Stimulated activated CD4-positive, alpha-beta T cell treated with anti-CD3 and anti-CD28 coated beads, Interleukin-2, amount 100 ng/mL, for 4 hours (primary cell): Measurements from ENCODE around the gene EVPLL.
A peak's percentile ranks its signal among the peaks of the same experiment; 100 is the strongest.
"Not testable (repeated sequence)": the region's sequence is repeated elsewhere in the genome, so short reads cannot be mapped to it uniquely, and the experiment has no call there.

Source experiments
- DNase-seq: peaks from one replicate; pipeline ENCODE4 v3.0.0-alpha.2; 2020; ENCODE audit warnings: low read depth

Gene EVPLL

GRCh38 chr17:18379246-18380146 lies 1.9 kb downstream of the EVPLL start:
- DNase-seq, result no peak

GRCh38 chr17:18380471-18381157 lies 3.0 kb downstream of the EVPLL start:
- DNase-seq, result no peak

- DNase-seq, result no peak
Measured at GRCh38 chr17:18381158-18381952, 3.8 kb downstream of the EVPLL start.

GRCh38 chr17:18381953-18382245 lies 4.3 kb downstream of the EVPLL start:
- no peak for DNase-seq

GRCh38 chr17:18382441-18383078 lies 5.0 kb downstream of the EVPLL start:
- no peak for DNase-seq

- not testable (repeated sequence) for DNase-seq
Measured at GRCh38 chr17:18383079-18383481, 5.5 kb downstream of the EVPLL start.

GRCh38 chr17:18384271-18384670 lies 6.7 kb downstream of the EVPLL start:
- DNase-seq, result not testable (repeated sequence)

GRCh38 chr17:18387583-18387982 lies 10.0 kb downstream of the EVPLL start:
- not testable (repeated sequence) for DNase-seq

GRCh38 chr17:18388266-18388665 lies 10.7 kb downstream of the EVPLL start:
- not testable (repeated sequence) for DNase-seq

- DNase-seq, result not testable (repeated sequence)
Measured at GRCh38 chr17:18388728-18389127, 11.2 kb downstream of the EVPLL start.

- DNase-seq, result not testable (repeated sequence)
Measured at GRCh38 chr17:18401872-18402590, 24.5 kb downstream of the EVPLL start.

GRCh38 chr17:18403166-18403565 lies 25.6 kb downstream of the EVPLL start:
- DNase-seq, result not testable (repeated sequence)

- not testable (repeated sequence) for DNase-seq
Measured at GRCh38 chr17:18403604-18404003, 26.0 kb downstream of the EVPLL start.

- DNase-seq, result not testable (repeated sequence)
Measured at GRCh38 chr17:18408906-18409305, 31.3 kb downstream of the EVPLL start.

- not testable (repeated sequence) for DNase-seq
Measured at GRCh38 chr17:18409321-18409720, 31.7 kb downstream of the EVPLL start.

- DNase-seq, result not testable (repeated sequence)
Measured at GRCh38 chr17:18410736-18411135, 33.2 kb downstream of the EVPLL start.

- peak; percentile 3 for DNase-seq
Measured at GRCh38 chr17:18411377-18411864, 33.8 kb downstream of the EVPLL start.

GRCh38 chr17:18412001-18412538 lies 34.5 kb downstream of the EVPLL start:
- not testable (repeated sequence) for DNase-seq

- DNase-seq, result not testable (repeated sequence)
Measured at GRCh38 chr17:18421521-18421920, 43.9 kb downstream of the EVPLL start.

GRCh38 chr17:18422464-18422863 lies 44.9 kb downstream of the EVPLL start:
- DNase-seq, result not testable (repeated sequence)

GRCh38 chr17:18423015-18423414 lies 45.4 kb downstream of the EVPLL start:
- not testable (repeated sequence) for DNase-seq
